GM12878 (cell line): ENCODE measurements around the gene ZNF689. TPM values are rescaled to one million over a fixed set of nuclear protein-coding genes. Genes with fewer than 3 reads are reported as not detected.

ENCODE experiments used
- ATAC-seq: fragments of 200-7000 bp; cut with Tn5 transposase; 3 replicates; pipeline ENCODE4 v1.9.1; 2020; ENCODE audit warnings: mild to moderate bottlenecking, moderate library complexity
- BruUV-seq: library from RNA; stranded (reverse); fragments of 400-500 nt; replicated peaks from 2 replicates; lab custom pipeline; 2021; lab: Mats Ljungman, UMichigan
- CTCF ChIA-PET: fragments of 300-600 bp; sonication (Branson Sonifier 250); formaldehyde crosslinking; extraction: SDS; loops from one replicate; lab custom pipeline; 2021; ENCODE audit warnings: inconsistent platforms; lab: Yijun Ruan, JAX
- POLR2A ChIA-PET: fragments of 350-600 bp; formaldehyde crosslinking; extraction: SDS; loops from one replicate; lab custom pipeline; 2021; ENCODE audit warnings: inconsistent platforms; lab: Charles Lee
- RAD21 ChIA-PET: fragments of 300-600 bp; sonication (Branson Sonifier 250); formaldehyde crosslinking; loops from one replicate; lab custom pipeline; 2023; ENCODE audit warnings: antibody characterized with exemption; ENCODE audit not compliant: unreplicated experiment; lab: Charles Lee
- SMC1A ChIA-PET: fragments of 300-600 bp; sonication (Branson Sonifier 250); formaldehyde crosslinking; loops from one replicate; lab custom pipeline; 2023; ENCODE audit not compliant: unreplicated experiment, uncharacterized antibody; lab: Charles Lee
- DNase-seq: peaks from one replicate; pipeline ENCODE4 v3.0.0-alpha.2; 2011; ENCODE audit warnings: low read depth, low spot score
- FAIRE-seq: peaks from 3 replicates; lab custom pipeline; 2011; peaks lifted over from hg19 to GRCh38; lab: Jason Lieb, UNC
- H2AFZ ChIP-seq: 2 replicates; pipeline ENCODE4 v1.6.0; 2011; ENCODE audit warnings: low read depth, low read length, control low read depth; ENCODE audit not compliant: control insufficient read depth
- H3K27ac ChIP-seq: 2 replicates; pipeline ENCODE4 v1.5.1; 2011; ENCODE audit warnings: control low read depth; ENCODE audit not compliant: control insufficient read depth, insufficient read depth
- H3K27me3 ChIP-seq, 2 experiments: replicated peaks in 1 of 2; 2 replicates each; pipeline versions ENCODE4 v1.6.0 to v1.6.1; 2011; ENCODE audit warnings: low read length in 1 of 2; ENCODE audit not compliant: control insufficient read depth in 2 of 2, insufficient read depth in 2 of 2
- H3K36me3 ChIP-seq, 2 experiments: 2 replicates each; pipeline ENCODE4 v1.5.1; 2011; ENCODE audit warnings: low read length in 1 of 2; ENCODE audit not compliant: control insufficient read depth in 2 of 2, insufficient read depth in 2 of 2
- H3K4me1 ChIP-seq: 2 replicates; pipeline ENCODE4 v1.6.1; 2011; ENCODE audit warnings: mild to moderate bottlenecking, low read length, moderate library complexity, mixed read lengths; ENCODE audit not compliant: control insufficient read depth, insufficient read depth
- H3K4me2 ChIP-seq: 2 replicates; pipeline ENCODE4 v1.6.0; 2011; ENCODE audit warnings: control low read depth; ENCODE audit not compliant: control insufficient read depth, insufficient read depth
- H3K4me3 ChIP-seq: fragments of 200-600 bp; sonication (generic); 2 replicates; pipeline ENCODE4 v1.5.1; 2016
- H3K79me2 ChIP-seq: 2 replicates; pipeline ENCODE4 v1.6.0; 2011; ENCODE audit warnings: low read length; ENCODE audit not compliant: control insufficient read depth, insufficient read depth
- H3K9ac ChIP-seq: 2 replicates; pipeline ENCODE4 v1.8.0; 2011; ENCODE audit warnings: low read length, control low read depth, mixed read lengths; ENCODE audit not compliant: control insufficient read depth, insufficient read depth
- H3K9me3 ChIP-seq: replicated peaks from 3 replicates; pipeline ENCODE4 v1.5.1; 2011; ENCODE audit warnings: mild to moderate bottlenecking, low read length; ENCODE audit not compliant: control insufficient read depth, insufficient read depth
- H4K20me1 ChIP-seq: 2 replicates; pipeline ENCODE4 v1.6.0; 2011; ENCODE audit not compliant: control insufficient read depth, insufficient read depth
- CTCF ChIP-seq, 3 experiments: IDR thresholded peaks in 2 of 3; conservative IDR thresholded peaks in 1 of 3; 2 replicates each; pipeline ENCODE4 v1.5.1; 2011; ENCODE audit warnings: low read depth in 3 of 3, low read length in 3 of 3, mild to moderate bottlenecking in 3 of 3, control low read depth in 2 of 3, moderate library complexity in 2 of 3, inconsistent platforms in 1 of 3, mixed read lengths in 1 of 3; ENCODE audit not compliant: control insufficient read depth in 2 of 3, insufficient read depth in 1 of 3; ENCODE audit errors: extremely low read depth in 1 of 3
- E2F8 ChIP-seq: fragments of 450-650 bp; IDR thresholded peaks from 2 replicates; pipeline ENCODE4 v1.6.1; 2018; ENCODE audit warnings: mild to moderate bottlenecking, low read depth, moderate library complexity; ENCODE audit not compliant: partially characterized antibody
- IKZF1 ChIP-seq: fragments of 450-650 bp; conservative IDR thresholded peaks from 2 replicates; pipeline ENCODE4 v1.6.1; 2017; ENCODE audit warnings: antibody characterized with exemption, mild to moderate bottlenecking
- MTA2 ChIP-seq: fragments of 450-650 bp; IDR thresholded peaks from 2 replicates; pipeline ENCODE4 v1.6.1; 2016; ENCODE audit warnings: low read depth, mild to moderate bottlenecking, moderate library complexity
- NRF1 ChIP-seq: conservative IDR thresholded peaks from 2 replicates; pipeline ENCODE4 v1.6.1; 2011; ENCODE audit warnings: mild to moderate bottlenecking, low read depth, low read length, improper control_type of control experiment
- SUZ12 ChIP-seq: fragments of 200-600 bp; sonication (generic); IDR thresholded peaks from one replicate; pipeline ENCODE4 v1.6.1; 2018; ENCODE audit warnings: antibody characterized with exemption, mild to moderate bottlenecking; ENCODE audit not compliant: unreplicated experiment
- TCF3 ChIP-seq: IDR thresholded peaks from 2 replicates; pipeline ENCODE4 v1.6.1; 2012; ENCODE audit warnings: low read depth, mild to moderate bottlenecking, low read length, borderline replicate concordance; ENCODE audit not compliant: insufficient read depth
- ZNF217 ChIP-seq: fragments of 450-650 bp; IDR thresholded peaks from 2 replicates; pipeline ENCODE4 v1.6.1; 2017; ENCODE audit warnings: antibody characterized with exemption, mild to moderate bottlenecking
- WGBS: methylation state at CpG from one replicate; pipeline ENCODE4 v1.1.6; 2016; ENCODE audit warnings: low lambda C conversion rate; ENCODE audit not compliant: insufficient replicate concordance, insufficient coverage; ENCODE audit errors: missing lambda C conversion rate; 5-methylcytosine and 5-hydroxymethylcytosine counted together
- in situ Hi-C: fragments of 300-500 bp; cut with MboI; formaldehyde crosslinking; loops from 9 replicates; pipeline ENCODE4 v1.14.3; 2018; ENCODE audit warnings: mixed read lengths
- intact Hi-C: fragments of 100-400 bp; cut with micrococcal nuclease; formaldehyde crosslinking; loops from one replicate; pipeline ENCODE4 v1.14.2; 2022; ENCODE audit not compliant: unreplicated experiment
- polyA plus RNA-seq, 11 experiments: library from polyadenylated mRNA; depleted of rRNA in 4 of 11; unstranded in 6 of 11; stranded (reverse) in 5 of 11; fragments of >200 nt; fragmentation: Nextera tagmentation in 4 of 11; fragmentation: Illumina TruSeq in 1 of 11; extraction: Ambion mirVana in 4 of 11; extraction: Trizol in 1 of 11; gene quantifications; 1 replicate in 1 of 11; 2 replicates in 10 of 11; pipeline versions ENCODE4 v1.2.1 to v1.2.3, GENCODE V29; 2011 to 2016; ENCODE audit warnings: inconsistent platforms in 2 of 11, missing spikeins in 2 of 11, low read depth in 1 of 11
- total RNA-seq, 4 experiments: library from RNA; depleted of rRNA in 3 of 4; stranded (reverse); fragments of >200 nt in 3 of 4; fragmentation: Illumina TruSeq in 1 of 4; extraction: Trizol in 1 of 4; gene quantifications; 2 replicates each; pipeline versions ENCODE4 v1.2.1 to v1.2.3, GENCODE V29; 2013 to 2021

The ZNF689 gene
- total and polyA plus RNA-seq, 10 of the 15 experiments (the other 5 are each of a cell fraction or from before 2014, with no cell fraction given): 4.7 to 13.2 (median 8.5) TPM

- Histone ChIP-seq H3K27ac (peak overlapping the region; percentile 85), H3K79me2 (peaks cover 11% of the 10 kb centered on the region), H4K20me1 (no peaks in the 10 kb centered on the region), H3K9me3 (no peaks in the 10 kb centered on the region), H2AFZ (peak overlapping the region; percentile 85), H3K4me2 (peak overlapping the region; percentile 17), H3K9ac (peak overlapping the region; percentile 86), H3K27me3 (no peaks in the 10 kb centered on the region), H3K4me1 (no peaks in the 10 kb centered on the region), H3K4me3 (peak overlapping the region; percentile 87), H3K36me3 (peaks cover 5 to 10% of the 10 kb centered on the region in 2 experiments; a peak in 3 of 4 replicates)
- WGBS: 1% methylated on average over 17 of the region's 17 CpGs
- no peak for DNase-seq
- RAD21 ChIA-PET: interaction anchor here (0.7 to 4.3 kb wide), 16 partner anchors 8 to 128 kb away, joined by 3 to 99 read pairs (median 7); partner anchors contain the start of genes DCTPP1, ZNF688, ZNF747 and ZNF785
- POLR2A ChIA-PET: interaction anchor here (0.6 to 5.9 kb wide), 17 partner anchors 8 to 329 kb away, joined by 3 to 109 read pairs (median 3); partner anchors contain the start of genes ZNF688, ZNF747 and ZNF785
- in situ Hi-C loops: no loop called here
- no TSS peak for BruUV-seq
- CTCF ChIA-PET: interaction anchor here (0.6 to 3.6 kb wide), 10 partner anchors 11 to 708 kb away, joined by 3 to 59 read pairs (median 10); partner anchors contain the start of genes DCTPP1 and ZNF747
- FAIRE-seq: no peak
- intact Hi-C loops: no loop called here
- ATAC-seq: peak; percentile 9
- SMC1A ChIA-PET: interaction anchor here (1.0 to 2.8 kb wide), 10 partner anchors 8 to 127 kb away, joined by 3 to 47 read pairs (median 6); partner anchors contain the start of genes DCTPP1, ITGAL and ZNF747
- TF ChIP-seq E2F8 (no peak), SUZ12 (no peak), TCF3 (0 out of 2 replicates have a peak, but pooled peaks have one; percentile 21), ZNF217 (no peak), CTCF (IDR thresholded peaks at IDR 0.05 in 2 of 3, conservative IDR thresholded peaks at IDR 0.05 in 1 of 3; ENCODE audit: control insufficient read depth in 2 of 3, extremely low read depth in 1 of 3, insufficient read depth in 1 of 3, low read depth in 3 of 3, low read length in 3 of 3) (0 out of 6 replicates have a peak, but pooled peaks of 1 of the 3 experiments have one; percentile 4), MTA2 (no peak), NRF1 (no peak), IKZF1 (no peak)
These were observed 52.6 kb downstream of the ZNF689 start for GRCh38 chr16:30557707-30557956.
